SU-DHL-6 (cell line): ENCODE measurements around the gene NIPAL4.

Experiments used
- H2AFZ ChIP-seq: fragments of 200-600 bp; sonication (generic); 2 replicates; pipeline ENCODE4 v1.6.1; 2014; ENCODE audit warnings: low read depth, mild to moderate bottlenecking, moderate library complexity, mixed read lengths, antibody characterized with exemption, low read length; ENCODE audit not compliant: severe bottlenecking
- H3F3A ChIP-seq: fragments of 200-600 bp; shearing (Covaris generic); 2 replicates; pipeline ENCODE4 v1.6.0; 2016; ENCODE audit warnings: antibody characterized with exemption, mild to moderate bottlenecking; ENCODE audit not compliant: insufficient read depth
- H3K27ac ChIP-seq: fragments of 200-600 bp; sonication (generic); 2 replicates; pipeline ENCODE4 v1.5.1; 2016; ENCODE audit warnings: low read depth, mild to moderate bottlenecking, low read length, moderate library complexity, mixed read lengths
- H3K27me3 ChIP-seq: fragments of 200-600 bp; sonication (generic), shearing (Covaris generic); 2 replicates; pipeline ENCODE4 v1.6.0; 2014; ENCODE audit warnings: mild to moderate bottlenecking, low read length
- H3K36me3 ChIP-seq: fragments of 200-600 bp; sonication (generic); 2 replicates; pipeline ENCODE4 v1.6.1; 2014; ENCODE audit warnings: mild to moderate bottlenecking, low read length, mixed read lengths
- H3K4me2 ChIP-seq: fragments of 300-600, 200-600 bp; shearing (Covaris generic), sonication (generic); 2 replicates; pipeline ENCODE4 v1.6.0; 2014; ENCODE audit warnings: low read length, low read depth, mild to moderate bottlenecking; ENCODE audit not compliant: poor library complexity, severe bottlenecking
- H3K4me3 ChIP-seq: fragments of 200-600 bp; sonication (generic); 2 replicates; pipeline ENCODE4 v1.5.1; 2014; ENCODE audit warnings: antibody characterized with exemption, low read length, mild to moderate bottlenecking, mixed read lengths; ENCODE audit not compliant: insufficient read depth, poor library complexity, severe bottlenecking
- H3K79me2 ChIP-seq: fragments of 200-600 bp; sonication (generic); 2 replicates; pipeline ENCODE4 v1.6.1; 2014; ENCODE audit warnings: mild to moderate bottlenecking, low read length, moderate library complexity; ENCODE audit not compliant: insufficient read depth
- H3K9ac ChIP-seq: fragments of 200-600 bp; sonication (generic); 2 replicates; pipeline ENCODE4 v1.7.0; 2014; ENCODE audit warnings: mild to moderate bottlenecking, low read length
- H3K9me2 ChIP-seq: fragments of 200-600 bp; sonication (generic); replicated peaks from 2 replicates; pipeline ENCODE4 v1.6.1; 2014; ENCODE audit warnings: low read length; ENCODE audit not compliant: insufficient read depth
- H3K9me3 ChIP-seq: fragments of 200-600 bp; sonication (generic); 2 replicates; pipeline ENCODE4 v1.6.1; 2014; ENCODE audit warnings: low read length, mixed read lengths; ENCODE audit not compliant: insufficient read depth
- H4K20me1 ChIP-seq: fragments of 200-600 bp; sonication (generic); 2 replicates; pipeline ENCODE4 v1.6.1; 2014; ENCODE audit warnings: low read depth, mild to moderate bottlenecking, antibody characterized with exemption, low read length, moderate library complexity, mixed read lengths
- CTCF ChIP-seq: fragments of 200-600 bp; sonication (generic); IDR thresholded peaks from one replicate; pipeline ENCODE4 v1.5.1; 2017; ENCODE audit warnings: antibody characterized with exemption, mild to moderate bottlenecking, low read length, moderate library complexity; ENCODE audit not compliant: insufficient read depth, poor library complexity, severe bottlenecking
- EZH2phosphoT487 ChIP-seq: fragments of 200-600 bp; sonication (generic), shearing (Covaris generic); conservative IDR thresholded peaks from 2 replicates; pipeline ENCODE4 v1.6.1; 2018; ENCODE audit warnings: mild to moderate bottlenecking, antibody characterized with exemption, low read length, moderate library complexity, mixed read lengths

Gene NIPAL4

GRCh38 chr5:157518963-157519362, 59.0 kb downstream of the NIPAL4 start:
- Histone ChIP-seq H3K4me2 (no peak overlapping the region), H2AFZ (no peak overlapping the region), H3K9me2 (no peaks in the 10 kb centered on the region), H3K36me3 (peaks cover 4% of the 10 kb centered on the region; the same call in 1 of the 2 replicates), H3K79me2 (0 out of 2 replicates have a peak, but pooled peaks cover 3% of the 10 kb centered on the region), H4K20me1 (no peaks in the 10 kb centered on the region), H3K27me3 (no peaks in the 10 kb centered on the region), H3F3A (no peaks in the 10 kb centered on the region), H3K27ac (no peak overlapping the region), H3K4me3 (no peak overlapping the region), H3K9me3 (no peaks in the 10 kb centered on the region), H3K9ac (no peak overlapping the region)
- no peak for TF ChIP-seq EZH2phosphoT487
- no peak for TF ChIP-seq CTCF

GRCh38 chr5:157519579-157520253, 59.7 kb downstream of the NIPAL4 start:
- H4K20me1 ChIP-seq: no peaks in the 10 kb centered on the region
- TF ChIP-seq CTCF: no peak
- TF ChIP-seq EZH2phosphoT487: no peak
- H3K36me3 ChIP-seq: peaks cover 4% of the 10 kb centered on the region; the same call in 1 of the 2 replicates
- H3K9me3 ChIP-seq: no peaks in the 10 kb centered on the region
- no peak overlapping the region for H3K27ac ChIP-seq
- no peaks in the 10 kb centered on the region for H3K9me2 ChIP-seq
- H3F3A ChIP-seq: no peaks in the 10 kb centered on the region
- no peak overlapping the region for H3K4me2 ChIP-seq
- H3K9ac ChIP-seq: no peak overlapping the region
- 0 out of 2 replicates have a peak, but pooled peaks cover 3% of the 10 kb centered on the region for H3K79me2 ChIP-seq
- H2AFZ ChIP-seq: no peak overlapping the region
- H3K27me3 ChIP-seq: no peaks in the 10 kb centered on the region
- H3K4me3 ChIP-seq: no peak overlapping the region

GRCh38 chr5:157520911-157521703, 61.1 kb downstream of the NIPAL4 start:
- Histone ChIP-seq H3K36me3 (no peaks in the 10 kb centered on the region; the same call in 1 of the 2 replicates), H4K20me1 (no peaks in the 10 kb centered on the region), H3K9ac (no peak overlapping the region), H3K79me2 (peaks cover 3% of the 10 kb centered on the region; the same call in 1 of the 2 replicates), H3K9me3 (no peaks in the 10 kb centered on the region), H3K27ac (no peak overlapping the region), H3F3A (no peaks in the 10 kb centered on the region), H3K4me2 (no peak overlapping the region), H2AFZ (no peak overlapping the region), H3K9me2 (no peaks in the 10 kb centered on the region), H3K4me3 (no peak overlapping the region), H3K27me3 (no peaks in the 10 kb centered on the region)
- TF ChIP-seq CTCF (no peak), EZH2phosphoT487 (no peak)
